ENCODE measurements around the gene AKAP10. TPM values are rescaled to one million over a fixed set of nuclear protein-coding genes. Genes with fewer than 3 reads are reported as not detected.
A peak's percentile ranks its signal among the peaks of the same experiment; 100 is the strongest.
"Not testable (repeated sequence)": the region's sequence is repeated elsewhere in the genome, so short reads cannot be mapped to it uniquely, and the experiment has no call there.

Gene AKAP10
- total RNA-seq, 1 experiment from 2014 or later, result 52.7 TPM

GRCh38 chr17:19867079-19867328 lies 110.6 kb downstream of the AKAP10 start:
- Histone ChIP-seq H3K9me3 (ENCODE audit: insufficient read depth, low read depth) (no peaks in the 10 kb centered on the region), H3K4me2 (peak overlapping the region; percentile 90), H3K27ac (0 out of 2 replicates have a peak overlapping the region, but pooled peaks have one; percentile 5), H3K4me1 (replicated peaks; ENCODE audit: insufficient read depth) (peaks cover 9% of the 10 kb centered on the region; the same call in 1 of the 2 replicates), H2AFZ (peak overlapping the region; percentile 95), H3K4me3 (peak overlapping the region; percentile 77), H3K36me3 (ENCODE audit: low read depth) (no peaks in the 10 kb centered on the region), H3K9me2 (ENCODE audit: insufficient read depth) (no peaks in the 10 kb centered on the region), H3F3A (ENCODE audit: insufficient read depth, low read depth) (peaks cover 10% of the 10 kb centered on the region; the same call in 1 of the 2 replicates), H3K79me2 (ENCODE audit: low read depth) (no peaks in the 10 kb centered on the region), H4K20me1 (ENCODE audit: insufficient read depth) (no peaks in the 10 kb centered on the region), H3K27me3 (ENCODE audit: insufficient read depth, low read depth) (no peaks in the 10 kb centered on the region)
- BruUV-seq (replicated peaks), result no TSS peak
- peak; percentile 53 to 63 for DNase-seq
- ChIA-PET POLR2A (ENCODE audit: unreplicated experiment) (no interaction called here), CTCF (no interaction called here)
- no peak for TF ChIP-seq CTCF (conservative IDR thresholded peaks at IDR 0.05)
- TF ChIP-seq EZH2 (IDR thresholded peaks at IDR 0.05; ENCODE audit: low read depth), result no peak
- intact Hi-C loops (cut with micrococcal nuclease; ENCODE audit: unreplicated experiment), result no loop called here

GRCh38 chr17:19865021-19865420 lies 112.6 kb downstream of the AKAP10 start:
- Histone ChIP-seq H4K20me1 (ENCODE audit: insufficient read depth) (no peaks in the 10 kb centered on the region), H3K79me2 (ENCODE audit: low read depth) (no peaks in the 10 kb centered on the region), H3F3A (ENCODE audit: insufficient read depth, low read depth) (peaks cover 10% of the 10 kb centered on the region; the same call in 1 of the 2 replicates), H3K27me3 (ENCODE audit: insufficient read depth, low read depth) (no peaks in the 10 kb centered on the region), H3K9me3 (ENCODE audit: insufficient read depth, low read depth) (no peaks in the 10 kb centered on the region), H3K9me2 (ENCODE audit: insufficient read depth) (no peaks in the 10 kb centered on the region), H3K4me2 (no peak overlapping the region), H3K4me3 (no peak overlapping the region), H2AFZ (no peak overlapping the region), H3K36me3 (ENCODE audit: low read depth) (no peaks in the 10 kb centered on the region), H3K4me1 (replicated peaks; ENCODE audit: insufficient read depth) (peaks cover 9% of the 10 kb centered on the region; the same call in 1 of the 2 replicates), H3K27ac (no peak overlapping the region)
- no TSS peak for BruUV-seq (replicated peaks)
- ChIA-PET POLR2A (ENCODE audit: unreplicated experiment) (no interaction called here), CTCF (no interaction called here)
- TF ChIP-seq EZH2 (IDR thresholded peaks at IDR 0.05; ENCODE audit: low read depth), result no peak
- TF ChIP-seq CTCF (conservative IDR thresholded peaks at IDR 0.05), result no peak
- intact Hi-C loops (cut with micrococcal nuclease; ENCODE audit: unreplicated experiment), result no loop called here
- no peak for DNase-seq

- H3K9me2 ChIP-seq (ENCODE audit: insufficient read depth); H3K27me3 ChIP-seq (ENCODE audit: insufficient read depth, low read depth); H3K79me2 ChIP-seq (ENCODE audit: low read depth); H3K36me3 ChIP-seq (ENCODE audit: low read depth); H3F3A ChIP-seq (ENCODE audit: insufficient read depth, low read depth); H3K4me1 ChIP-seq (replicated peaks; ENCODE audit: insufficient read depth); H3K4me3 ChIP-seq; intact Hi-C loops (cut with micrococcal nuclease; ENCODE audit: unreplicated experiment); H2AFZ ChIP-seq; BruUV-seq (replicated peaks); H3K9me3 ChIP-seq (ENCODE audit: insufficient read depth, low read depth); DNase-seq; H3K27ac ChIP-seq; H3K4me2 ChIP-seq; H4K20me1 ChIP-seq (ENCODE audit: insufficient read depth): not testable (repeated sequence)
- ChIA-PET POLR2A (ENCODE audit: unreplicated experiment) (interaction anchor here (0.9 kb wide), 1 partner anchor 217 kb away, joined by 3 read pairs; no protein-coding TSS in a partner anchor), CTCF (interaction anchor here (0.6 kb wide), 1 partner anchor 14 kb away, joined by 3 read pairs; no protein-coding TSS in a partner anchor)
These were observed 116.9 kb downstream of the AKAP10 start for GRCh38 chr17:19860647-19861177.

- Histone ChIP-seq H3K9me3 (ENCODE audit: insufficient read depth, low read depth) (no peaks in the 10 kb centered on the region), H3K27ac (no peak overlapping the region), H2AFZ (no peak overlapping the region), H3K36me3 (ENCODE audit: low read depth) (no peaks in the 10 kb centered on the region), H3F3A (ENCODE audit: insufficient read depth, low read depth) (no peaks in the 10 kb centered on the region), H3K4me3 (no peak overlapping the region), H4K20me1 (ENCODE audit: insufficient read depth) (no peaks in the 10 kb centered on the region), H3K27me3 (ENCODE audit: insufficient read depth, low read depth) (no peaks in the 10 kb centered on the region), H3K79me2 (ENCODE audit: low read depth) (no peaks in the 10 kb centered on the region), H3K4me1 (replicated peaks; ENCODE audit: insufficient read depth) (no peaks in the 10 kb centered on the region), H3K9me2 (ENCODE audit: insufficient read depth) (no peaks in the 10 kb centered on the region), H3K4me2 (no peak overlapping the region)
- POLR2A ChIA-PET (ENCODE audit: unreplicated experiment), result interaction anchor here (0.6 kb wide), 2 partner anchors 246 to 440 kb away, joined by 4 to 42 read pairs; no protein-coding TSS in a partner anchor
- no peak for TF ChIP-seq EZH2 (IDR thresholded peaks at IDR 0.05; ENCODE audit: low read depth)
- no peak for TF ChIP-seq CTCF (conservative IDR thresholded peaks at IDR 0.05)
- no TSS peak for BruUV-seq (replicated peaks)
- intact Hi-C loops (cut with micrococcal nuclease; ENCODE audit: unreplicated experiment), result no loop called here
- no peak for DNase-seq
- CTCF ChIA-PET, result no interaction called here
These were observed 120.0 kb downstream of the AKAP10 start for GRCh38 chr17:19857640-19858039.
